ENCODE data around the gene TSSK2.

GRCh38 chr22:19082101-19082500 is 49.0 kb upstream of the TSSK2 start:
- no peak for TF ChIP-seq CTCF (IDR thresholded peaks at IDR 0.05; ENCODE audit: poor library complexity)
- TF ChIP-seq EZH2 (IDR thresholded peaks at IDR 0.05; ENCODE audit: borderline replicate concordance): no peak

Data from hepatocyte (in vitro differentiated cells).